Prostate gland (tissue), 2 donors: ENCODE data around the gene URM1.

Experiments
- POLR2A ChIP-seq: fragments of 450-650 bp; IDR thresholded peaks from one replicate; pipeline ENCODE4 v1.6.1; 2016; ENCODE audit warnings: antibody characterized with exemption, mild to moderate bottlenecking
- TF ChIP-seq, protein P1 (sequence below), 4 experiments: fragments of 200-600 bp in 2 of 4; fragments of 450-650 bp in 2 of 4; sonication (generic) in 2 of 4; IDR thresholded peaks; 1 replicate in 3 of 4; 2 replicates in 1 of 4; pipeline ENCODE4 v1.5.1; 2016 to 2019; ENCODE audit warnings: antibody characterized with exemption in 4 of 4, mild to moderate bottlenecking in 2 of 4, moderate library complexity in 2 of 4

DNA sequence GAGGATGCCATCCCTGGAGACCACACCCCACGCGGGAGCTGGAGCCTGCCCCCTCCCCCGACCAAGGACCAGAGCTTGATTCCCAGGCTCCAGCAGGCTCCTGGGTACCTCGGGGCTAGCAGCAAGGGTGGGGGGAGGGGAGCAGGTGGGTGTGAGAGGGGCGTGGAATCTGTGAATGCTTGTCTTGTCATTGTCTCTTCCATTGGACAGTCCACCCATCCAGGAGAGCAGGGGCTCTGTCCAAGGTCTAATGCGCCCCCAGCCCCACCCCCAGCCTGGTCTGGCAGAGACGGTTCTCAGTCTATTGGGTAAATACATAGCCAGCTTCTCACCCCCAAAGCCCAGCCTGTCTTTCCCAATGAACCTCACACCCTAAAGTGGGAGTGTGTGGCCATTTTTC is 22.8 kb downstream of the URM1 start:
- TF ChIP-seq, protein P1, sequence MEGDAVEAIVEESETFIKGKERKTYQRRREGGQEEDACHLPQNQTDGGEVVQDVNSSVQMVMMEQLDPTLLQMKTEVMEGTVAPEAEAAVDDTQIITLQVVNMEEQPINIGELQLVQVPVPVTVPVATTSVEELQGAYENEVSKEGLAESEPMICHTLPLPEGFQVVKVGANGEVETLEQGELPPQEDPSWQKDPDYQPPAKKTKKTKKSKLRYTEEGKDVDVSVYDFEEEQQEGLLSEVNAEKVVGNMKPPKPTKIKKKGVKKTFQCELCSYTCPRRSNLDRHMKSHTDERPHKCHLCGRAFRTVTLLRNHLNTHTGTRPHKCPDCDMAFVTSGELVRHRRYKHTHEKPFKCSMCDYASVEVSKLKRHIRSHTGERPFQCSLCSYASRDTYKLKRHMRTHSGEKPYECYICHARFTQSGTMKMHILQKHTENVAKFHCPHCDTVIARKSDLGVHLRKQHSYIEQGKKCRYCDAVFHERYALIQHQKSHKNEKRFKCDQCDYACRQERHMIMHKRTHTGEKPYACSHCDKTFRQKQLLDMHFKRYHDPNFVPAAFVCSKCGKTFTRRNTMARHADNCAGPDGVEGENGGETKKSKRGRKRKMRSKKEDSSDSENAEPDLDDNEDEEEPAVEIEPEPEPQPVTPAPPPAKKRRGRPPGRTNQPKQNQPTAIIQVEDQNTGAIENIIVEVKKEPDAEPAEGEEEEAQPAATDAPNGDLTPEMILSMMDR (IDR thresholded peaks at IDR 0.05): no peak
- TF ChIP-seq POLR2A: no peak
